ENCODE data around the gene TEX14.

TEX14 gene

GRCh38 chr17:58513267-58513964 lies 178.4 kb downstream of the TEX14 start:
- DNase-seq (ENCODE audit: low spot score), result peak; percentile 62

GRCh38 chr17:58510075-58510474 lies 181.8 kb downstream of the TEX14 start:
- TF ChIP-seq CTCF (IDR thresholded peaks at IDR 0.05; ENCODE audit: extremely low read depth, missing control alignments), result no peak
- DNase-seq (ENCODE audit: low spot score), result no peak

More at GRCh38 chr17:58513267-58513964, 178.4 kb downstream of the TEX14 start:
- no peak for TF ChIP-seq CTCF (IDR thresholded peaks at IDR 0.05; ENCODE audit: extremely low read depth, missing control alignments)

GRCh38 chr17:58508341-58509067 lies 183.3 kb downstream of the TEX14 start:
- TF ChIP-seq CTCF (IDR thresholded peaks at IDR 0.05; ENCODE audit: extremely low read depth, missing control alignments), result no peak
- no peak for DNase-seq (ENCODE audit: low spot score)

DNA sequence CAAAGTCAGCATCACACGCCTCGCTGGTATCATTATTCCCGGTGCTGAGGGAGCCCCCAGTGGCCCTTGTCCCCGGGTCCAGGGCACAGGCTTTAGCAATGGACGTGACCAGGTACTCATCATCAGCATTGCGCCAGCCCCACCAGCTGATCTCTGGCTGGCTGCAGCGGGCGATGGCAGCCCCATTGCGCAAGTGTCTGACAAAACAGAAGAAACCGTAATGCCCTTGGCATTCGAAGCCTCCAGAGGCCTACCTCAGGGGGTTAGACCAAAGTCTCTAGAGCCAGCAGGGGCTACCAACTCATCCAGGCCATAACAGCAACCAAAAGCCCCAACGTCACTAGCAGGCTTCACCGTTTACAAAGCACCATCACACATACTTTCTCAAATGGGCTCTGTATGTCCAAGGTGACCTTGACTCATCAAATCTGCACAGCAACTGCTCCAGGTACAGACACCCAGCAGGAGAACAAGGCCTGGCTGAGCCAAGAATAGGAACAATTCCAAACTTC lies 184.7 kb downstream of the TEX14 start:
- TF ChIP-seq CTCF (IDR thresholded peaks at IDR 0.05; ENCODE audit: extremely low read depth, missing control alignments), result no peak

More for the DNA sequence above, 184.7 kb downstream of the TEX14 start:
- DNase-seq (ENCODE audit: low spot score), result no peak

All from GM20000 (cell line).